ENCODE measurements around the gene APBB3.
"Not testable (repeated sequence)": the region's sequence is repeated elsewhere in the genome, so short reads cannot be mapped to it uniquely, and the experiment has no call there.

Gene APBB3

DNA sequence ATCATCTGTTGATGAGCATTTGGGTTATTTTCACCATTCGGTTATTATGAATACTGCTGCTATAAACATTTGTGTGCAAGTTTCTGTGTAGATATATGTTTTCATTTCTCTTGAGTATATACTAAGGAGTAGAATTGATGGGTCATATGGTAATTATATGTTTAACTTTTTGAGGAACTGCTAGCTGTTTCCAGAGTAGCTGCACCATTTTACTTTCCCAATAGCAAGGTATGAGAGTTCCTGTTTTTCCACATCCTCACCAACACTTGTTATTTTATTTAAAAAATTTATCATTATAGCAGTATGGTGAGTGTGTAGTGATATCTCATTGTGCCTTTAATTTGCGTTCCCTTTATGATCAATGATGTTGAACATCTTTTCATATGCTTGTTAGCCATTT is 39.3 kb upstream of the APBB3 start:
- ChIA-PET CTCF (no interaction called here), POLR2A (no interaction called here)
- no peak for DNase-seq (ENCODE audit: extremely low spot score)
- TF ChIP-seq L3MBTL2 (conservative IDR thresholded peaks at IDR 0.05) (no peak), FOXM1 (IDR thresholded peaks at IDR 0.05; ENCODE audit: borderline replicate concordance) (no peak), FOXK2 (IDR thresholded peaks at IDR 0.05) (no peak), SUZ12 (IDR thresholded peaks at IDR 0.05) (no peak), CTBP1 (IDR thresholded peaks at IDR 0.05; ENCODE audit: borderline replicate concordance) (no peak), ARNT (IDR thresholded peaks at IDR 0.05) (no peak), NFRKB (IDR thresholded peaks at IDR 0.05) (no peak), ELF4 (IDR thresholded peaks at IDR 0.05) (no peak), SP1 (IDR thresholded peaks at IDR 0.05) (no peak), TARDBP (IDR thresholded peaks at IDR 0.05) (no peak), BHLHE40 (IDR thresholded peaks at IDR 0.05; ENCODE audit: borderline replicate concordance) (no peak), LEF1 (IDR thresholded peaks at IDR 0.05; ENCODE audit: borderline replicate concordance) (no peak)

DNA sequence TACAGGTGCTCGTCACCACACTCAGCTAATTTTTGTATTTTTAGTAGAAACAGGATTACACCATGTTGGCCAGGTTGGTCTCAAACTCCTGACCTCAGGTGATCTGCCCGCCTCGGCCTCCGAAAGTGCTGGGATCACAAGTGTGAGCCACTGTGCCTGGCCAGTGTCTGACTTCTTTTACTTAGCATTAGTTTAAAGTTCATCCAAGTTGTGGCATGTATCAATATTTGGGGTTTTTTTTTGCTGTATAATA is 39.0 kb upstream of the APBB3 start:
- CTCF ChIA-PET; DNase-seq (ENCODE audit: extremely low spot score); POLR2A ChIA-PET: not testable (repeated sequence)

DNA sequence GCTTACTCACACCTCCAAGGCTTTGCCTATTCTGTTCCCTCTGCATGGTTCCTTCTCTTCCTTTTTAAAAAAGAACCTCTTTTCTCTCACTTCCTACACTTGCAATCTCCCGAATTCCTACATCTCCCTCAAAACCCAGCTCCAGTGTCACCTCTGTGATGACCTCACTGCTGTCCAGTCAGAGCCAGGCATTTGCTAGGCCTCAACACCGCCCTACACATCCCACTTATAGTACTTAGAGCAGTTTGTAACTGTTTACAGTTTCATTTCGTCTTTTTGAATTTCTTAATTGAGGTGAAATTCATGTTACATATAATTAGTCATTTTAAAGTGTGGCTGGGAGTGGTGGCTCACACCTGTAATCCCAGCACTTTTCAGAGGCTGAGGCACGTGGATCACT is 37.7 kb upstream of the APBB3 start:
- TF ChIP-seq NFRKB (IDR thresholded peaks at IDR 0.05) (no peak), LEF1 (IDR thresholded peaks at IDR 0.05; ENCODE audit: borderline replicate concordance) (no peak), L3MBTL2 (conservative IDR thresholded peaks at IDR 0.05) (no peak), FOXA1 (IDR thresholded peaks at IDR 0.05) (no peak), TARDBP (IDR thresholded peaks at IDR 0.05) (no peak), FOXM1 (IDR thresholded peaks at IDR 0.05; ENCODE audit: borderline replicate concordance) (no peak), BHLHE40 (IDR thresholded peaks at IDR 0.05; ENCODE audit: borderline replicate concordance) (no peak)
- TF ChIP-seq, protein P1, sequence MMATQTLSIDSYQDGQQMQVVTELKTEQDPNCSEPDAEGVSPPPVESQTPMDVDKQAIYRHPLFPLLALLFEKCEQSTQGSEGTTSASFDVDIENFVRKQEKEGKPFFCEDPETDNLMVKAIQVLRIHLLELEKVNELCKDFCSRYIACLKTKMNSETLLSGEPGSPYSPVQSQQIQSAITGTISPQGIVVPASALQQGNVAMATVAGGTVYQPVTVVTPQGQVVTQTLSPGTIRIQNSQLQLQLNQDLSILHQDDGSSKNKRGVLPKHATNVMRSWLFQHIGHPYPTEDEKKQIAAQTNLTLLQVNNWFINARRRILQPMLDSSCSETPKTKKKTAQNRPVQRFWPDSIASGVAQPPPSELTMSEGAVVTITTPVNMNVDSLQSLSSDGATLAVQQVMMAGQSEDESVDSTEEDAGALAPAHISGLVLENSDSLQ (IDR thresholded peaks at IDR 0.05) = no peak
- ChIA-PET POLR2A (no interaction called here), CTCF (interaction anchor here (0.6 kb wide), 1 partner anchor 1359 kb away, joined by 3 read pairs; no protein-coding TSS in a partner anchor)
- no peak for DNase-seq (ENCODE audit: extremely low spot score)

DNA sequence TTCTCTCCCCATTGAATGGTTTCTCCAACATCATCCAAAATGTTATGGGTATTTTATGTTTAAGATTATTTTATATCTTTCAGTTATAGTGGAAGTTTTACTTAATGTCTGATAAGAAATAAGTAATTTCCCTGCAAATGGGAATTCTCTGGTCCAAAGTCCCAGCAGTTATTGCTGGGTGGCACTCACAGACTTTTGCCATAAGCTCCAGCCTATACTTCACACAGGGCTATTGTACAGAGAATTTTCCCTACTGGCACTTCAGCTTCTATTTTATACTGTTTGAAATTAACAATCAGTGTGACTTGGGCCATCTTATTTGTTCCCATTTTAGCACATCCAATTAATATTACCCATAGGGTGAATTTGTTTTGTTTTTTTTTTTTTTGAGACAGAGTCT is 35.7 kb upstream of the APBB3 start:
- ChIA-PET POLR2A (interaction anchor here (1.3 kb wide), 1 partner anchor 48 kb away, joined by 3 read pairs; the partner anchor contains the start of gene IK), CTCF (interaction anchor here (0.8 kb wide), 1 partner anchor 40 kb away, joined by 3 read pairs; no protein-coding TSS in a partner anchor)
- no peak for TF ChIP-seq ZNF384 (IDR thresholded peaks at IDR 0.05)
- no peak for DNase-seq (ENCODE audit: extremely low spot score)

DNA sequence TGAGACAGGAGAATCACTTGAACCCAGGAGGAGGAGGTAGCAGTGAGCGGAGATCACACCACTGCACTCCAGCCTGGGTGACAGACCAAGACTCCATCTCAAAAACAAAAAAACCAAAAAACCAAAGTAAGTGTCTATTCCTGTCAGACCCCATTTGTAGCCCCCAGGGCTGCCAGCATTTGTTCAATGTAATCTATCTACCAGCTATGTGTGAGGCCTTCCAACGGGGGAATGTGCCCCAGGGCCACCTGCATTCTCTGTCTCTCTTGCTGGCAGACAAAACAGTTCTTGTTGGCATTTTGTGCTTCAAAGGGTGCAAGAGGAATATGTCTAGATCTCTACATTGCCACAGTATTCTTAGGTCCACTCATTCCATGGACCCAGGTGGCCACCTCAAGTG is 34.4 kb upstream of the APBB3 start:
- no peak for TF ChIP-seq NFRKB (IDR thresholded peaks at IDR 0.05)
- no peak for TF ChIP-seq FOXM1 (IDR thresholded peaks at IDR 0.05; ENCODE audit: borderline replicate concordance)
- no peak for TF ChIP-seq SP1 (IDR thresholded peaks at IDR 0.05)
- TF ChIP-seq, protein P1 (IDR thresholded peaks at IDR 0.05) = no peak
- no peak for TF ChIP-seq LEF1 (IDR thresholded peaks at IDR 0.05; ENCODE audit: borderline replicate concordance)
- TF ChIP-seq SUZ12 (IDR thresholded peaks at IDR 0.05) = no peak
- no peak for TF ChIP-seq ELF4 (IDR thresholded peaks at IDR 0.05)
- no peak for TF ChIP-seq ARNT (IDR thresholded peaks at IDR 0.05)
- no peak for TF ChIP-seq CTBP1 (IDR thresholded peaks at IDR 0.05; ENCODE audit: borderline replicate concordance)
- TF ChIP-seq L3MBTL2 (conservative IDR thresholded peaks at IDR 0.05) = no peak
- no peak for TF ChIP-seq FOXK2 (IDR thresholded peaks at IDR 0.05)
- no peak for TF ChIP-seq BHLHE40 (IDR thresholded peaks at IDR 0.05; ENCODE audit: borderline replicate concordance)
- TF ChIP-seq HDGF (IDR thresholded peaks at IDR 0.05; ENCODE audit: borderline replicate concordance) = no peak
- ChIA-PET POLR2A (no interaction called here), CTCF (no interaction called here)
- no peak for DNase-seq (ENCODE audit: extremely low spot score)

DNA sequence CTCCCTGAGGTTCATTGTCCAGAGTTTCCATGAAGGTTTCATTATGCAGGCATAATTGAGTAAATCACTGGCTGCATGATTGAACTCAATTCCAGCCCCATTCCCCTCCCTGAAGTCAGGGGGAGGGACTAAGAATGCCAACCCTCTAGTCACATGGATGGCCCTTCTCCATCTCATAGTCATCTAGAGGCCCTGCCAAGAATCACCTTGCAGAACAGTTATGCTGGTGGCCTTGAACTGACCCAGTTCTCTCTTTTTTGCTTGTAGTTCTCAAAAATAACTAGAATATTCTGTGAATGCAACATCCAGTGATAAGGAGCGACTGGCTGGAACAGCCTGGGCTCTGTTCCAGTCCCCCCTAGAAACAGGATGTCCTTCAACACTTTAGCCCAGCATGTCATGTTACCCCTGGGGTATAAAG is 31.9 kb upstream of the APBB3 start:
- CTCF ChIA-PET = no interaction called here
- POLR2A ChIA-PET = interaction anchor here (0.9 to 1.3 kb wide), 2 partner anchors 42 to 51 kb away, joined by 3 to 4 read pairs; partner anchors contain the start of genes IK and NDUFA2
- no peak for DNase-seq (ENCODE audit: extremely low spot score)
- no peak for TF ChIP-seq ARNT (IDR thresholded peaks at IDR 0.05)
- no peak for TF ChIP-seq FOXK2 (IDR thresholded peaks at IDR 0.05)
- TF ChIP-seq SP1 (IDR thresholded peaks at IDR 0.05) = no peak
- no peak for TF ChIP-seq SUZ12 (IDR thresholded peaks at IDR 0.05)
- TF ChIP-seq ZNF384 (IDR thresholded peaks at IDR 0.05) = no peak
- no peak for TF ChIP-seq L3MBTL2 (conservative IDR thresholded peaks at IDR 0.05)
- TF ChIP-seq FOXA1 (IDR thresholded peaks at IDR 0.05) = no peak
- TF ChIP-seq ELF4 (IDR thresholded peaks at IDR 0.05) = no peak
- TF ChIP-seq FOXM1 (IDR thresholded peaks at IDR 0.05; ENCODE audit: borderline replicate concordance) = no peak
- TF ChIP-seq LEF1 (IDR thresholded peaks at IDR 0.05; ENCODE audit: borderline replicate concordance) = no peak
- TF ChIP-seq NFRKB (IDR thresholded peaks at IDR 0.05) = no peak
- TF ChIP-seq BHLHE40 (IDR thresholded peaks at IDR 0.05; ENCODE audit: borderline replicate concordance) = no peak
- TF ChIP-seq, protein P1 (IDR thresholded peaks at IDR 0.05) = no peak
- no peak for TF ChIP-seq HDGF (IDR thresholded peaks at IDR 0.05; ENCODE audit: borderline replicate concordance)
- TF ChIP-seq CTBP1 (IDR thresholded peaks at IDR 0.05; ENCODE audit: borderline replicate concordance) = no peak
- no peak for TF ChIP-seq TARDBP (IDR thresholded peaks at IDR 0.05)
